HG02852 (cell line): ENCODE data around the gene EDA.

ENCODE experiments used
- ATAC-seq: cut with Tn5 transposase; IDR thresholded peaks from one replicate; pipeline ENCODE4 v1.9.1; 2021; ENCODE audit warnings: mild to moderate bottlenecking, moderate library complexity; ENCODE audit not compliant: unreplicated experiment

Gene EDA

GRCh38 chrX:70054391-70054790, 438.5 kb downstream of the EDA start:
- no peak for ATAC-seq

GRCh38 chrX:70062076-70062475, 446.2 kb downstream of the EDA start, which contains the start of gene OTUD6A:
Gene OTUD6A (plus strand): TSS chrX:70062457. CDS start chrX:70062525, 68 bp downstream.
- no peak for ATAC-seq

- no peak for ATAC-seq
Measured at GRCh38 chrX:70062961-70063550, 447.1 kb downstream of the EDA start.

GRCh38 chrX:70066646-70067045, 450.7 kb downstream of the EDA start:
- no peak for ATAC-seq

- ATAC-seq: no peak
Measured at GRCh38 chrX:70079297-70079696, 463.4 kb downstream of the EDA start.

- no peak for ATAC-seq
Measured at GRCh38 chrX:70079870-70080269, 464.0 kb downstream of the EDA start.

GRCh38 chrX:70082723-70083122, 466.8 kb downstream of the EDA start:
- no peak for ATAC-seq

- ATAC-seq: no peak
Measured at GRCh38 chrX:70084592-70085240, 468.8 kb downstream of the EDA start.

GRCh38 chrX:70087857-70088630, 472.1 kb downstream of the EDA start:
- no peak for ATAC-seq

- ATAC-seq: no peak
Measured at GRCh38 chrX:70088751-70089150, 472.8 kb downstream of the EDA start.
